ENCODE data around the gene MAEA.
A peak's percentile ranks its signal among the peaks of the same experiment; 100 is the strongest.
"Not testable (repeated sequence)": the region's sequence is repeated elsewhere in the genome, so short reads cannot be mapped to it uniquely, and the experiment has no call there.

Gene MAEA

DNA sequence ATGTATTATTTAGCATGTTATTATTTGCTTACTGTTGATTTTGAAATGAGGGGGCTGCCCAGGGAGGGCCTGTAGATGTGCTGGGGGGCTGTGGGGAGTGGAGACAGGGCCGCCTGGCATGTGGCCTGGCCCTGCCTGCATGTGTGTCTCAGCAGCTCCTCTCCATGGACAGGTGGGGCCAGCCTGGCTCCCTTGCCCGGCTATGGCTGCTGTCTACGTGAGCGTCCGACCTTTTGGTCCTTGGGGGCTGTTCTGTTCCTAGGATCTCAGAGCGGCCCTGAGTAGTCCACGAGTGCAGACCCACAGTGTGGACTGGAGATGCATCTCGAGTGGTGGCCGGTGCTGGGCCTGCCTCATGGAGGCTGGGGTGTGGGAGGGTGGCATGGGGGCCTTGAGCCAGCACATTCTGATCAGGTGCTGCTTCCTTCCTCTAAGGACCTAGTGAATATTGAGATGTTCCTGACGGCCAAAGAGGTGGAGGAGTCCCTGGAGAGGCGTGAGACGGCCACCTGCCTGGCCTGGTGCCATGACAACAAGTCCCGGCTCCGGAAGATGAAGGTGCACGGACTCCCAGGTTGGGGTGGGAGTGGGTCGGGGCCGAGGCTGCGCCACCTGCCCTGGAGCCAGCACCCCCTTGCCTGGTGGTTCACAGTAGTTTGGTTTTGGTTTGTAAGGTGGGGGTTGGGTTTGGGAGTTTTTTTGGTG is 32.4 kb downstream of the MAEA start:
- no peak for DNase-seq (ENCODE audit: low read depth, low spot score)

DNA sequence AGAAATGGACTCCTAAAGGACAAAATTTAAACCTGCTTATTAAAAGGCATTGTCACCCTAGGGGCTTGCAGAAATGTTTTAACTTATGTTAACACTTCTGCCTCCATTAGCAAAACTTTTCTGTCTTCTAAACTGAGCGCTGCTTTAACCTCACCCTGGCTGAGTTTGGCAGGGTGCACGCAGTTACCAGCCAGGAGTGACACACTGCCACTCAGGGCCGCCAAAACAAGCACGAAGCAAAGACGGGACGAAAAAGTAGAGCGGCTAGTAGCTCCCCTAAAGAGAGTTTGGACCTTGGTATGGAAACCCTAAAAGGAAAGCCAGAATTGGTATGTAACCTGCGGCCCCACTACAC is 33.6 kb downstream of the MAEA start:
- DNase-seq (ENCODE audit: low read depth, low spot score): no peak

- DNase-seq (ENCODE audit: low read depth, low spot score): no peak
These were observed 34.1 kb downstream of the MAEA start for GRCh38 chr4:1323635-1324442.

GRCh38 chr4:1324443-1325175 is 34.9 kb downstream of the MAEA start:
- DNase-seq (ENCODE audit: low read depth, low spot score): not testable (repeated sequence)

DNA sequence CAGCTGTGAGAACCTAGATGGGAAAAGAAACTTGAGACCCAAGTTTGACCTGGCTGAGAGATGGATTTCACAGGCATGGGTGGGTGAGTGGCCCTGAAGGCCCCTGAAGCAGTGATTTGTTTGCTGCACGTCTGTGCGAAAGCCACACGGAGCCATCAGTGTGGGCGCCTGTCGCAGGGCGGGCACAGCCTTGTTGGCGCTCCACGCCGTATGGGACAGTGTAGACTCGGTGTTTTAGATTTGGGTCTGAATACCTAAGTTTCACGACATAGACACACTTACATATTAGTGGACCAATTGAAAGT is 35.4 kb downstream of the MAEA start:
- DNase-seq (ENCODE audit: low read depth, low spot score): no peak

- DNase-seq (ENCODE audit: low read depth, low spot score): no peak
These were observed 36.3 kb downstream of the MAEA start for GRCh38 chr4:1325681-1326635.

DNA sequence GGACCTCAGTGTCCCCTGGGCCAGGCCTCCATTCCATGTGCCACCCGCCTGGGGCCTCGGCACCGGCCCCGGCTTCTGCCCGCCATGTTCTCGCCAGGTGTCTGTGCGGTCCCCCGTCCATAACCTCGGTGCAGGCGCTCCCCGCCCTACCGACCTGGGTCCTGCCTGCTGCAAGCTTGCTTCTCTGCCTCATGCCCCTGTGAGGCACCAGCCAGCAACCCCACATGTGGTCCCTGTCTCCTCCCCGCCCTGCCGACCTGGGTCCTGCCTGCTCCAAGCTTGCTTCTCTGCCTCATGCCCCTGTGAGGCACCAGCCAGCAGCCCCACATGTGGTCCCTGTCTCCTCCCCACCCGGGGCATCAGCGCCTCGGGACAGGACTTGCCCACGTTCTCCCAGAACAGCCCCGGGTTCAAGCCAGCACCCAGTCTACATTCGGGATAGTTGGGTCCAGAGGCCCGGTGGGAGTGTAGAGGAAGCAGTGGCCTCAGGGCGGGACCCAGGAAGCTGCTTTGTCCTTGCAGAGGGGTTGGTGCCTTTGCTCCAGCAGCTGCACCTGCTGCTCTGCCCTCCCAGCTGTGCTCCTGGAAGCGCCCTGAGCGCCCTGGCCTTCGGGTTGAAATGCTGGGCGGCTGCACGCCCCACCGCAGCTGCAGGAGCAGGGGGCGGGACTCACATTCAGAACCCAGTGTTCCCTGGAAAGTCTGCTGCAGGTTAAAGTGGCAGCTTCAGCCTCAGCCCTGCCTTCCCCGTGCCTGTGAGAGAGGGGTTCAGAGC is 37.2 kb downstream of the MAEA start:
- DNase-seq (ENCODE audit: low read depth, low spot score): no peak

DNA sequence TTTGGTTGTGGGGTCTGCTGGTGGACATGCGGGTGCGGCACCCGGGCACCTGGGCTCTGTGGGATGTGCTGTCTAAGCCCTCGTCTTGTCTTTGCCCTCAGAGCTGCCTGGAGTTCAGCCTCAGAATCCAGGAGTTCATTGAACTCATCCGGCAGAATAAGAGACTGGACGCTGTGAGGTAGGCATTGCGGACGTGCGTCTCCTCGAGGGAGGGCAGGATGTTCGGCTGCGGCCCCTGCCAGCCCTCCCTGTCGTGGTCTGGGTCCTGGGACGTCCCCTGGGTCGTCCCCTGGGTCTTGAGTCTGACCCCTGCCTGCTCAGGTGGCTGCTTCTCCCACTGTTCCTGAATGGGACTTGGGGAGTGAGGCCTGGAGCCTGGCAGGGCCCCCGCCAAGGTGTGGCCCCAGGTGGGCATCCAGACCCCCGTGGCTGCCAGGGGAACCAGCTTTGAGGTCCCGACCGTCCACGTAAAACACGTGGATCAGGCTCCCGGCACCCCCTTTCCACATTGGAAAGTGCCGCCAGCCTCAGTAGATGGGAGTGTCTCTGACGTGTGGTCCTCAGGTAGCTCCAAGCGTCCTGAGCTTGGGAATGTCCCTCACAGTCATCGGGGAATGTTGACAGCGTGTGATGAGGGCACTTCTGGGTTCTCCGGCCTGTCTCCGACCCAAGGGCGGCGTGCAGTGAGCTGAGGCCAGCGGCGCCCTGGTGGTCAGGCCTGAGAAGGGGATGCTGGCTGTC is 38.0 kb downstream of the MAEA start:
- no peak for DNase-seq (ENCODE audit: low read depth, low spot score)

GRCh38 chr4:1328267-1329155 is 38.8 kb downstream of the MAEA start:
- no peak for DNase-seq (ENCODE audit: low read depth, low spot score)

- DNase-seq (ENCODE audit: low read depth, low spot score): no peak
These were observed 40.0 kb downstream of the MAEA start for GRCh38 chr4:1329408-1330371.

DNA sequence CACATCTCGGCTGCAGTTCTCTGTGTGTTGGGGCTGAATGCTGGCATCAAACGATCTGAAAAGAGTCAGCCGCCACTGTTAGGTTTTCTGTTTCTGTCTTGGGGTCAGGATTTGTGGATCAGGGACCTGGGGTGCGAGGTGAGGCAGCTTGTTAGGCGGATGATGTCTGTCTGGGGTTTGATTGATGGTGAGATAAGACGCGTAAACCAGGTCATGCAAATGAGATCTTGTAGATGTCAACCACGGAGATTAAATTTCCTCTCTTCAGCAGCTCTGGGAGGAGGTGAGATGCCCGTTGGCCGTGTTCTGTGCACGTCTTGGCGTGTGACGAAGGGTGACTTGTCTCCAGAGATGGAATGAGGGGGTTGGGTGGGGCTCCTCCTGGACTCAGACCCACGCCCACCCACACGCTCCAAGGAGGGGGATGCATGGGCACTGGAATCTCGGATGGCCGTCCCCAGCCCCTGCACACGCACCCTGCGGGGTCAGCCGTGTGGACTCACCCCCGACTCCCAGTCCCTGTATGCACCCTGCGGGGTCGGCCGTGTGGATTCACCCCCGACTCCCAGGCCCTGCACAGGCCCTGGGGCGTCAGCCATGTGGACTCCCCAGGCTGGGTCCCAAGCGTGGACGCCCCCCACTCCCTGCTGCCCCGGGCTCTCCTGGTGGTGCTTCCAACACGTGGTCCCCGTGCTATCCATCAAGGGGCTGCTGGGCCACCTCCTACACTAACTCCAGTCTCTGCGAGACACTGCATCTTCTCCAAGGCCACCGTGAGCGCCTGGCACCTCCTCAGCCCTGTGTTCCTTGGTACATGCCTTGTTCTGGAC is 41.3 kb downstream of the MAEA start:
- peak; percentile 16 for DNase-seq (ENCODE audit: low read depth, low spot score)

DNA sequence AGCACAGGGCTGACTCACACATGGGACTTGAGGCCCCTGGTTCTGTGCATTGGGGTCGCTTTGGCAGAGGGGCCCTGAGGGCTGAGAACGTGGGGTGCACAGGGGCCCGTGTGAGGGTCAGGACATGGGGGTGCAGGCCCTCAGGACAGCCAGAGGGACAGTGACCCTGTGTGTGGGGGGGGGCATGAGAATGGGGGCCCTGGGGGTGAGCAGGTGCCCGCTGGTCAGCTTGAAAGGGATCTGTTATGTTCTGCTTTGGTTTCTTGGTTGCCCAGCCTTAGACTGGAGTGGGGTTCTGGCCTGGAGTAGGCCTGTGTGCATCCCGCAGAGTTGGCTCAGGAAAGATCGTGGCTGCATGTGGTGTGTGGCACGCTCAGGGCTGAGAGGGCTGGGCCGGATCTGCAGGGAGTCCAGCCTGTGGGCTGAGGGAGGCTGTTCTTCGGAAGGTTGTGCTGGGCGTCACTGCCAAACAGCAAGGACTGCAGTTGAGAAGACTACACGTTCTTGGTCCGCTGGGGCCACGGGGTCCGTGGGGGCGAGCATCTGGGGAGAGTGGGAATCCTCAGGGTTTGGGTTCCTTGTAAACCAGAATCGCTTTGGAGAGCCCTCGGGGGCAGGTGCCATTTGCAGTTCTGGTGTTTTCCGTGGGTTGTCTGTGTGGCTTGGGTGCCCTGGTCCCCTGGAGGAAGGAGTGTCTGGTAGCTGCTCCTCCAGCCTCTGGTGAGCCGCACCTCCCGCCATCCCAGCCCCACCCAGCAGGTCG is 42.1 kb downstream of the MAEA start:
- no peak for DNase-seq (ENCODE audit: low read depth, low spot score)

DNA sequence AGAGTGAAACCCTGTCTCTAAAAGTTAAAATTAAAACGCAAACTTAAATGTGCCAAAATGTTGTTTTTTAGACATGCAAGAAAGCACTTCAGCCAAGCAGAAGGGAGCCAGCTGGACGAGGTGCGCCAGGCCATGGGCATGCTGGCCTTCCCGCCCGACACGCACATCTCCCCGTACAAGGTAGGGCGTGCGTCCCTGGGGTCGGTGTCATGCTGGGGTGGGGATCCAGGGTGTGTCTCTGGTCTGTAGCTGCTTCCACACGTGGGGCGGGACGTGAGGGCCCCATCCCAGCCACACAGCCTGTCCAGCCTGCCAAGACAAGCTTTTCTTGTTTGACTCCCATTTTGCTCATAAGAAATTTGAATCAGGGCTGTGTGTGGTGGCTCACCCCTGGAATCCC is 43.0 kb downstream of the MAEA start:
- no peak for DNase-seq (ENCODE audit: low read depth, low spot score)

- DNase-seq (ENCODE audit: low read depth, low spot score): no peak
These were observed 43.6 kb downstream of the MAEA start for GRCh38 chr4:1333256-1333655.

GRCh38 chr4:1333851-1334578 is 44.3 kb downstream of the MAEA start:
- not testable (repeated sequence) for DNase-seq (ENCODE audit: low read depth, low spot score)

DNA sequence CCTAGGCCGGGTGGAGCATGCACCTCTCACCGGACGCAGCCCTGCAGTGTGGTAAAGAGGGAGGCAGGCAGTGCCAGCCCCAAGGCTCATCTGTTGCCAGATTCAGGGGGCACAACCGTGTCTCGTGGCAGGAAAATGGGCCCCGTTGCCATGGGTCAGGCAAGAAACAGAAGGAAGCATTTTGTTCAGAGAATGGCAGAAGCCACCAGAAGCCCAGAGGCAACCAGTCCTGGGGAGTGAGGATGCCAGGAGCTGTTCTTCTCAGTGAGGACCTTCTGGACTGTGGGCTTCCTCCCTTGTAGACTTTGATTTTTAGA is 44.8 kb downstream of the MAEA start:
- no peak for DNase-seq (ENCODE audit: low read depth, low spot score)
